ENCODE measurements around the gene MYEOV. TPM values are rescaled to one million over a fixed set of nuclear protein-coding genes. Genes with fewer than 3 reads are reported as not detected.

The MYEOV gene
- total and polyA plus RNA-seq, 2 experiments from 2014 or later: 0.14 TPM; not detected in 1

DNA sequence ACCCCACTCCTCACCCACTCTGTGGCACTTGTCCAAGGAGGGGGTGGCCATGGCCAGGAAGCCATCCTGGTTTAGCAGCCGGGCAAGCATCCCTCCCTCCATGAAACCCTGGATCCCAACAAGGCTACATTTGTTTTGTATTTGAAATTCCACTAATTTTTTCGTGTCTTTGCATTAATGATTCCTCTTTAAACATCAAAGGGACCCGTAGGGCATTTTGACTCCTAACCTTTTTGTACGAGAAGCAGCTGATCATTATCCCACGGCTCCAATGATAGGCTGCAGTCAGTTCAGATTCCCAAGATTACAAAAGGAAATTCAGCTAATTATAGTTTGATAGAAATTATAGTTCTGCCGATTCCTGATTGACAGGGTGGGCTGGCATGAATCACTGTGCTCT is 10.7 kb downstream of the MYEOV start:
- no peaks in the 10 kb centered on the region for H3K36me3 Mint-ChIP-seq (ENCODE audit: low read depth)
- H3K27me3 ChIP-seq (ENCODE audit: insufficient read depth): no peaks in the 10 kb centered on the region
- no peak overlapping the region for H2AFZ ChIP-seq
- H3K9me2 ChIP-seq (ENCODE audit: insufficient read depth): no peaks in the 10 kb centered on the region
- no peaks in the 10 kb centered on the region for H3K36me3 ChIP-seq (ENCODE audit: insufficient read depth)
- no peak overlapping the region for H3K4me2 ChIP-seq
- no peaks in the 10 kb centered on the region for H3K4me1 Mint-ChIP-seq
- TF ChIP-seq STAT1 (IDR thresholded peaks at IDR 0.05; ENCODE audit: unreplicated experiment) (no peak), NANOG (IDR thresholded peaks at IDR 0.05; ENCODE audit: borderline replicate concordance) (no peak), JUNB (IDR thresholded peaks at IDR 0.05; ENCODE audit: unreplicated experiment) (no peak), ZNF114 (CRISPR knock-in tag; IDR thresholded peaks at IDR 0.05) (no peak), CREB1 (CRISPR knock-in tag; IDR thresholded peaks at IDR 0.05; ENCODE audit: low read depth) (no peak), ZNF331 (CRISPR knock-in tag; IDR thresholded peaks at IDR 0.05; ENCODE audit: low read depth) (no peak), EZH2 (IDR thresholded peaks at IDR 0.05; ENCODE audit: low read depth, unreplicated experiment) (no peak), EZH2phosphoT487 (IDR thresholded peaks at IDR 0.05; ENCODE audit: unreplicated experiment) (no peak)
- TF ChIP-seq, protein P1, sequence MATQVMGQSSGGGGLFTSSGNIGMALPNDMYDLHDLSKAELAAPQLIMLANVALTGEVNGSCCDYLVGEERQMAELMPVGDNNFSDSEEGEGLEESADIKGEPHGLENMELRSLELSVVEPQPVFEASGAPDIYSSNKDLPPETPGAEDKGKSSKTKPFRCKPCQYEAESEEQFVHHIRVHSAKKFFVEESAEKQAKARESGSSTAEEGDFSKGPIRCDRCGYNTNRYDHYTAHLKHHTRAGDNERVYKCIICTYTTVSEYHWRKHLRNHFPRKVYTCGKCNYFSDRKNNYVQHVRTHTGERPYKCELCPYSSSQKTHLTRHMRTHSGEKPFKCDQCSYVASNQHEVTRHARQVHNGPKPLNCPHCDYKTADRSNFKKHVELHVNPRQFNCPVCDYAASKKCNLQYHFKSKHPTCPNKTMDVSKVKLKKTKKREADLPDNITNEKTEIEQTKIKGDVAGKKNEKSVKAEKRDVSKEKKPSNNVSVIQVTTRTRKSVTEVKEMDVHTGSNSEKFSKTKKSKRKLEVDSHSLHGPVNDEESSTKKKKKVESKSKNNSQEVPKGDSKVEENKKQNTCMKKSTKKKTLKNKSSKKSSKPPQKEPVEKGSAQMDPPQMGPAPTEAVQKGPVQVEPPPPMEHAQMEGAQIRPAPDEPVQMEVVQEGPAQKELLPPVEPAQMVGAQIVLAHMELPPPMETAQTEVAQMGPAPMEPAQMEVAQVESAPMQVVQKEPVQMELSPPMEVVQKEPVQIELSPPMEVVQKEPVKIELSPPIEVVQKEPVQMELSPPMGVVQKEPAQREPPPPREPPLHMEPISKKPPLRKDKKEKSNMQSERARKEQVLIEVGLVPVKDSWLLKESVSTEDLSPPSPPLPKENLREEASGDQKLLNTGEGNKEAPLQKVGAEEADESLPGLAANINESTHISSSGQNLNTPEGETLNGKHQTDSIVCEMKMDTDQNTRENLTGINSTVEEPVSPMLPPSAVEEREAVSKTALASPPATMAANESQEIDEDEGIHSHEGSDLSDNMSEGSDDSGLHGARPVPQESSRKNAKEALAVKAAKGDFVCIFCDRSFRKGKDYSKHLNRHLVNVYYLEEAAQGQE (IDR thresholded peaks at IDR 0.05; ENCODE audit: unreplicated experiment): no peak
- TF ChIP-seq, protein P2, sequence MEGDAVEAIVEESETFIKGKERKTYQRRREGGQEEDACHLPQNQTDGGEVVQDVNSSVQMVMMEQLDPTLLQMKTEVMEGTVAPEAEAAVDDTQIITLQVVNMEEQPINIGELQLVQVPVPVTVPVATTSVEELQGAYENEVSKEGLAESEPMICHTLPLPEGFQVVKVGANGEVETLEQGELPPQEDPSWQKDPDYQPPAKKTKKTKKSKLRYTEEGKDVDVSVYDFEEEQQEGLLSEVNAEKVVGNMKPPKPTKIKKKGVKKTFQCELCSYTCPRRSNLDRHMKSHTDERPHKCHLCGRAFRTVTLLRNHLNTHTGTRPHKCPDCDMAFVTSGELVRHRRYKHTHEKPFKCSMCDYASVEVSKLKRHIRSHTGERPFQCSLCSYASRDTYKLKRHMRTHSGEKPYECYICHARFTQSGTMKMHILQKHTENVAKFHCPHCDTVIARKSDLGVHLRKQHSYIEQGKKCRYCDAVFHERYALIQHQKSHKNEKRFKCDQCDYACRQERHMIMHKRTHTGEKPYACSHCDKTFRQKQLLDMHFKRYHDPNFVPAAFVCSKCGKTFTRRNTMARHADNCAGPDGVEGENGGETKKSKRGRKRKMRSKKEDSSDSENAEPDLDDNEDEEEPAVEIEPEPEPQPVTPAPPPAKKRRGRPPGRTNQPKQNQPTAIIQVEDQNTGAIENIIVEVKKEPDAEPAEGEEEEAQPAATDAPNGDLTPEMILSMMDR (conservative IDR thresholded peaks at IDR 0.05; ENCODE audit: low read depth in 2 of 2): no peak
- TF ChIP-seq, protein P3, sequence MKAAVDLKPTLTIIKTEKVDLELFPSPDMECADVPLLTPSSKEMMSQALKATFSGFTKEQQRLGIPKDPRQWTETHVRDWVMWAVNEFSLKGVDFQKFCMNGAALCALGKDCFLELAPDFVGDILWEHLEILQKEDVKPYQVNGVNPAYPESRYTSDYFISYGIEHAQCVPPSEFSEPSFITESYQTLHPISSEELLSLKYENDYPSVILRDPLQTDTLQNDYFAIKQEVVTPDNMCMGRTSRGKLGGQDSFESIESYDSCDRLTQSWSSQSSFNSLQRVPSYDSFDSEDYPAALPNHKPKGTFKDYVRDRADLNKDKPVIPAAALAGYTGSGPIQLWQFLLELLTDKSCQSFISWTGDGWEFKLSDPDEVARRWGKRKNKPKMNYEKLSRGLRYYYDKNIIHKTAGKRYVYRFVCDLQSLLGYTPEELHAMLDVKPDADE (IDR thresholded peaks at IDR 0.05): no peak
- no peak overlapping the region for H3K27ac ChIP-seq (ENCODE audit: low read depth)
- H3K27ac Mint-ChIP-seq: no peak overlapping the region
- H3F3A ChIP-seq (replicated peaks; ENCODE audit: low read depth): no peaks in the 10 kb centered on the region
- H3K9me3 Mint-ChIP-seq: no peaks in the 10 kb centered on the region
- no peaks in the 10 kb centered on the region for H3K4me1 ChIP-seq (ENCODE audit: insufficient read depth)
- no peaks in the 10 kb centered on the region for H4K20me1 ChIP-seq (replicated peaks; ENCODE audit: insufficient read depth)
- DNase-seq (ENCODE audit: low spot score): no peak
- no peak overlapping the region for H3K4me3 Mint-ChIP-seq
- no peak overlapping the region for H3K4me3 ChIP-seq
- H3K27me3 Mint-ChIP-seq (ENCODE audit: insufficient read depth, low read depth, poor library complexity): peaks cover 8% of the 10 kb centered on the region
- ATAC-seq: no peak
- H3K79me2 ChIP-seq (replicated peaks; ENCODE audit: insufficient read depth): no peaks in the 10 kb centered on the region
